ENCODE results near the gene KDELR3.

The KDELR3 gene

GRCh38 chr22:38467904-38468442, at the start of gene KDELR3:
KDELR3 (plus strand) TSS chr22:38468096; CDS start chr22:38468234, 138 bp downstream.
- DNase-seq (ENCODE audit: low spot score): peak; percentile 26

DNA sequence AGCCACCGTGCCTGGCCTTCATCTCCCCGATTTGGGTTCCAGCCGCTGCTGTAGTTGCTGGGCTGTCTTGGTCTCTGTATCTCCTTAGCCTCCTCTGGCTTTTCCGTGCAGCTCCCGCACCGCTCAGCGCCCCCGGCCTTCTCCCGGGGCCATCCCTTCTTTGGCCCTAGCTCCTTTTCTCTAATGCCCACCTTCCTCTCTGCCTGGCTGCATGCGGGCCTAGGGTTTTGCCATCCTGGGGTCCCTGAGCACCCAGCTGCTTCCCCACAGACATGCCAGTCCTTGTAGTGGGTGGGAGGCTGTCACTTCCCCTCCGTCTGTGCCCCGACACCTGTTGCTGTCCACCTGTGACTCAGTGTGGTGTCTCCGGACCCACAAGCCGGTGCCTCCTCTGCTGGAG, 49.3 kb upstream of the KDELR3 start:
- no peak for DNase-seq (ENCODE audit: low spot score)

DNA sequence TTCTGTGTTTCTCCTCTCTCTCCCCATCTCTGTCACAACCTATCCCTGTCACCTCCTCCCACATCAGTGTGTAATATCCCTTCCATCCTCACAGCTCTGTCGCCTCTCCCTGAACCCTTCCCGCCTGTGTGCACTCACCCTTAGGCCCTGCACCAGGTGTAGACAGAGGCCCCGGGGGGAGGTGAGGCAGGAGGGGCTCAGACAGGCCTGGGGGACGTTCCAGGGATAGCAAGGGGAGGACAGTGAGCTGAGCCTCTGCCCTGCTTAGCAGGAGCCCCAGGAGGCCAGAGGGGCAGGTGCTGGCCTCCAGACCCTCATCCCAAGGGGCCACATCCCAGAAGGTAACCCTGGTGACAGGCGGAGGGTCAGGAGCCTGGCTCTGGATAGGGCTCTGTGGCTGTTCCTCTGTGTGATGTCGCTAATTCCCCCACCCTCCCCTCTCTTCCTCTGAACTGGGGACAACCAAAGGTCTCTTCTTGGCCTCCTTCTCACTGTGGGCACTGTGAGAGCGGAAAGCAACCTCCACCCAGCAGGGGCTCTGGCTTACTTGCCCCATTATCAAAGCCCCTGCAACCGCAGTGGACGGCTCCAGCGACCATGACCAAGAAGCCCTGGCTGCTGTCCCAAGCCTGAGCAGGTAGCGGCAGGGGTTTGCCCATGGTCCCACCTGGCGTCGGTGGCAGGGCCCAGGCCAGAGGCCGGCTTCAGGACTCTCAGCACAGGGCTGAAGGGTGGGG, 48.6 kb upstream of the KDELR3 start:
- DNase-seq (ENCODE audit: low spot score): no peak

GRCh38 chr22:38419858-38420160, 48.1 kb upstream of the KDELR3 start:
- DNase-seq (ENCODE audit: low spot score): no peak

- no peak for DNase-seq (ENCODE audit: low spot score)
These were observed 47.2 kb upstream of the KDELR3 start for GRCh38 chr22:38420734-38421133.

GRCh38 chr22:38422611-38423511, 45.0 kb upstream of the KDELR3 start:
- no peak for DNase-seq (ENCODE audit: low spot score)

DNA sequence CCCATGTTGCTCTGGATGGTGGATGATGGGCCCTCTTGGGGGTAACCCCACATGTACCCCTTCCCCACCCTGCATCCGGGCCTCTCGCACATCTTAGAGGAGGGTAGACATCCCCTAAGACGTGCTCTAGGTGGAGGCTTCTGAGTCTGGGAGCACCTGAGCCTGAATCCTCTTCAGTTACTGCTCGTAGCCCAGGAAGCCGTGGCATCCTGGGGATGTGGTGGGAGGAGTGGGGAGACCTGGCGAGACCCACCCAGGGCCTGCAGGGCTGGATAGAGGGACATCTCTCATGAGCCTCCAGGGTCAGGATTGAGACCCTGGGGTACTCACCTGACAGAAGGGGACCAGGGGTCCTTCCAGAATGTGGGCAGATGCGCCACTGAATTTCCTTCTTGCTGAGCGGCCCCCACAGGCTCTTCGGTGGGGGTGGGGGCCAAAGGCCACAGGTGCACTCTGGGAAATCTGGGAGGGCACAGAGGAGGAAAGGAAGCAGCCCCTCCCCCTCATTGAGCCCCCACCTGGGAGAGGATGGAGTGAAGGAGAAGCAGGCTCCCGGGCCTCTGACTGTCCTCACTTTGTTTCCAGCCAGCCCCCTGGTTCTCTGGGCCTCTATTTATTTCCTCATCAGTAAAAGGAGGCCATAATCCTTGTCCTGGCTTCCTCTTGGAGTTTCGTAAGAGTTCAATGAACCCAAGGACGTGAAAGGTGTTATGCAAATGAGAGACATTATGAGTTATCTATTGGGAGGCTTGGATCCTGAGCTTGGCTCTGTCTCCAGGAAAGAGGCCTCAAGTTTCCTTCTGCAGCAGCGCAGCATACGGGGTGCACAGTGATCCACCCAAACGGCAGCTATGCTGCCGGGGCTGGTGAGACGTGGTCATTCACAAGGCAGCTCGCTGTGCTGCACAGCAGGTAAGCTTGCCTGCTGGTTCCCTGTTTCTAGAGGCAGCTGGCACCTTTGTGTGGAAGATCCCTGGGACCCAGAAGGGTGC, 44.1 kb upstream of the KDELR3 start:
- no peak for DNase-seq (ENCODE audit: low spot score)

- DNase-seq (ENCODE audit: low spot score): no peak
These were observed 43.3 kb upstream of the KDELR3 start for GRCh38 chr22:38424525-38425080.

DNA sequence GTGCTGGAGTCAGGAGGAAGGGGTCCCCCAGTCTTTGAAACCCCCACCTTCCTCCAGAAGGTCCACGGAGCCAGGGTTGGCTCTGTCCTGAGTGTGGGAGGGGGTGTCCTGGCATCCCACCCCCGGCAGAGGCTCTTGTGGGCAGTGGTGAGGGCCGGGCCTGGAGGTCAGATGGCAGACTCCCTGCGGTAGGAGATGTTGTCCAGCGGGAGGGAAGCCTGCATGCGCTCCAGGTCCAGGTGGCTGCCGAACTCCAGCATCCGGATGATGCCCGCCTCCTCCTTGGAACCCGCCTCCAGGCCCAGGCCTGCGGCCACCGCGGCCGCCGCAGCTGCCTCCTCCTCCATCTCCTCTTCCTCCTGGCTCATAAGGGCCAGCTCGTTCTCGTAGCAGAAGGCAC, 41.3 kb upstream of the KDELR3 start:
- DNase-seq (ENCODE audit: low spot score): no peak

GRCh38 chr22:38427465-38427864, 40.4 kb upstream of the KDELR3 start:
- no peak for DNase-seq (ENCODE audit: low spot score)

DNA sequence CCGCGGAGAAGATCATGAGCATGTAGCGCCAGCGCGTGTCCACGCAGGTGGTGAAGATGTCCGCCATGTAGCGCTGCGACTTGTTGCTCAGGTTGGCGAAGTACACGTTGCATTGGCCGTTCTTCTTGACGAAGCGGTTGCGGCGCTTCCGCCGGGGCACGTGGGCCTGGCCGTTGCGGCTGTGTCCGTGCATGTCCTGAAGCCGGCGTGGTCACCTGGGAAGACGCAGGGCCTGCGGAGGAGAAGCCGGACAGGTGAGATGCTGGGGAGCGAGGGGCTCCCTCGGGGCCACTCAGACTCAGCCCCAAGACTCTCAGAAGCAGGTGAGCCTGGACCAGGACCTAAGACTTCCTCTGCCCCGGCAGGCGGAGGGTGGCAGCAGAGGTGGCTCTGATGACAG, 40.0 kb upstream of the KDELR3 start:
- DNase-seq (ENCODE audit: low spot score): no peak

DNA sequence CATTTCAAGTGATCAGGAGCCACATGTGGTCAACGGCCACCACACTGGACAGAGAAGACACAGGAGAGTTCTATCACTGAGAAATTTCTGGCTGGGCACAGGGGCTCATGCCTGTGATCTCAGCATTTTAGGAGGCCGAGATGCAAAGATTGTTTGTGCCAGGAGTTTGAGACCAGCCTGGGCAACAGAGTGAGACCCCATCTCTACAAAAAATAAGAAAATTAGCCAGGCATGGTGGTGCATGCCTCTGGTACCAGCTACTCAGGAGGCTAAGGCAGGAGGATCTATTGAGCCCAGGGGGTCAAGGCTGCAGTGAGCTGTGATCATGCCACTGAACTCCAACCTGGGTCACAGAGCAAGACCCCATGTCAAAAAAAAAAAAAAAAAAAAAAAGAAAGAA, 39.2 kb upstream of the KDELR3 start:
- no peak for DNase-seq (ENCODE audit: low spot score)

DNA sequence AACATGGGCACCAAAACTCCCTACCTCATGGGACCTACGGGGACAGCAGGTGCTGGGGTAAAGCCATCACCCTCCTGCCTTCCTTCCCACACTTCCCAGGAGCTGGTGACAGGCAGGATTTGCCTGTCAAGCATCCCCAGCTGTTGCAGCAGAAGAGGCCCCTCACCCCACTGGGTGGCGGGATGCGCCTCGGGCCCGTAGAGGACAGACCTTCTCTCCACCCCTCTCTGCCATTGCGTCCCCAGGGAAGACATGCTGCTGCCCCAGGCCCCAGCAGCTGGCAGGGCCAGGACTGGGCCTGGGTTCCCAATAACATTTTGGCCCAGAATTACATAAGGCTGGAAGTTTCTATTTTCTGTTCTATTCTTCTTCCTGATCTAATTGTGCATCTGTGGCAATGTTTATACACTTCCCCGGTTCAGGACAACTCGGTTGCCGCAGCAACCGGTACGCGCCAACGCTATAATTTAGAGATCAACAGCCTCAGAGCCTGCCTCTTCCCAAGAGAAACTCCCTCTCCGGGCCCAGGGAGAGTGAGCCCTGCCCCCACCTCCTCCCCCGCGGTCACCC, 38.3 kb upstream of the KDELR3 start:
- DNase-seq (ENCODE audit: low spot score): no peak

GRCh38 chr22:38431266-38432010, 36.5 kb upstream of the KDELR3 start:
- DNase-seq (ENCODE audit: low spot score): no peak

- no peak for DNase-seq (ENCODE audit: low spot score)
These were observed 35.6 kb upstream of the KDELR3 start for GRCh38 chr22:38432264-38432663.

- no peak for DNase-seq (ENCODE audit: low spot score)
These were observed 34.0 kb upstream of the KDELR3 start for GRCh38 chr22:38433871-38434270.

DNA sequence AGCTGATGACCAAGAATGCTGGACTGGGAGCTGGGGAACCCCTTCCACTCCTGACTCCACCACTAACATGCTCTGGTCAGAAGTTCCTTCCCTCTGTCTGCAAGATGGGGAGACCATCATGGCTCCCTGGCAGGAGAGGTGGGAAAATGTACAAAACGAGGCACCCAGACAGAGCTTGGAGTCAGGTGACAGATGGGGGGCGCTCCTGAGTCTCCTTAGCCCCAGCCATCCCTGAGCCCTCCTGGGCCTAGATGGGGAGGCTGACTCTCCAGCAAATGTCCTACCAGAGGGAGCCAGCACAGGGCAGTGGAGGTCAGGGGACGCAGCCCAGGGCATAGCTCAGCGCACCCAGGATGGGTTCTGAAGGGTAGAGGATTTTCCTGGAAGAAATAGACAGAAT, 32.9 kb upstream of the KDELR3 start:
- DNase-seq (ENCODE audit: low spot score): no peak

GRCh38 chr22:38435965-38436364, 31.9 kb upstream of the KDELR3 start:
- no peak for DNase-seq (ENCODE audit: low spot score)

DNA sequence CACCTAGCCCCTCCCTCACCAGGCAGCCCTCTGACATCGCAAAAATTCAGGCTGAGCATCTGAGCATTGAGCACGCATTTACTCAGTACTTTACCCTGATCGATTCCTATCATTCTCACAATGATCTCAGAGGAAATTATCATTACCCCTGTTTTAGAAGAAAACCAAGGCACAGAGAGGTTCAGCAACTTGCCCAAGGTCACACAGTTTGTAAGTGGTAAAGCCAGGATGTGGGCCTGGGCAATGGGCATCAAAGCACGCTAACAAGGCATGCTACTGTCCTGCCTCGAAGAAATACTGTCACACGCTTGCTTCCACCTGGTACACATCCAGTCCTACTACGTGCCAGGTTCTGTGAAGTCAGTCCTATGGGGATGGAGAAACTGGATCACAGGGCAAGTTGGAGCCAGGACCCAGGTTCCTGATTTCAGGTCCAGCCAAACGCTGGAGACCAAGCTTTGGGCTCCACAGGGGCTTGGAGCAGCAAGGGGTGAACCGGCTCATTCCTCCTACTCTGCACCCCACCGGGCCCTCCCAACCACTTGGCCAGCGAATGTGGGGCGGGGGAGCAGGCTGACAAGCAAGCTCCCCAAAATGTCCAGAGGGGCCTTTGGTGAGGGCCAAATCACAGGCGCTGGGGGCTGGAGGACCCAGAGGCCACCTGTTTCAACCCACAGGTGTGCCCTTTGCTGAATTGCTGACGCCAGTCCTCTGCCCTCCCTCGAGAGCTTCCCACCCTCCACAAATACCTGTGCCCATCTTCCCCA, 31.1 kb upstream of the KDELR3 start:
- DNase-seq (ENCODE audit: low spot score): no peak

- DNase-seq (ENCODE audit: low spot score): no peak
These were observed 30.5 kb upstream of the KDELR3 start for GRCh38 chr22:38437416-38437815.
